Measurements from ENCODE around the gene AKT1.

The AKT1 gene

GRCh38 chr14:104799244-104800014 is 3.9 kb upstream of the AKT1 start:
- DNase-seq (ENCODE audit: low read depth): no peak

DNA sequence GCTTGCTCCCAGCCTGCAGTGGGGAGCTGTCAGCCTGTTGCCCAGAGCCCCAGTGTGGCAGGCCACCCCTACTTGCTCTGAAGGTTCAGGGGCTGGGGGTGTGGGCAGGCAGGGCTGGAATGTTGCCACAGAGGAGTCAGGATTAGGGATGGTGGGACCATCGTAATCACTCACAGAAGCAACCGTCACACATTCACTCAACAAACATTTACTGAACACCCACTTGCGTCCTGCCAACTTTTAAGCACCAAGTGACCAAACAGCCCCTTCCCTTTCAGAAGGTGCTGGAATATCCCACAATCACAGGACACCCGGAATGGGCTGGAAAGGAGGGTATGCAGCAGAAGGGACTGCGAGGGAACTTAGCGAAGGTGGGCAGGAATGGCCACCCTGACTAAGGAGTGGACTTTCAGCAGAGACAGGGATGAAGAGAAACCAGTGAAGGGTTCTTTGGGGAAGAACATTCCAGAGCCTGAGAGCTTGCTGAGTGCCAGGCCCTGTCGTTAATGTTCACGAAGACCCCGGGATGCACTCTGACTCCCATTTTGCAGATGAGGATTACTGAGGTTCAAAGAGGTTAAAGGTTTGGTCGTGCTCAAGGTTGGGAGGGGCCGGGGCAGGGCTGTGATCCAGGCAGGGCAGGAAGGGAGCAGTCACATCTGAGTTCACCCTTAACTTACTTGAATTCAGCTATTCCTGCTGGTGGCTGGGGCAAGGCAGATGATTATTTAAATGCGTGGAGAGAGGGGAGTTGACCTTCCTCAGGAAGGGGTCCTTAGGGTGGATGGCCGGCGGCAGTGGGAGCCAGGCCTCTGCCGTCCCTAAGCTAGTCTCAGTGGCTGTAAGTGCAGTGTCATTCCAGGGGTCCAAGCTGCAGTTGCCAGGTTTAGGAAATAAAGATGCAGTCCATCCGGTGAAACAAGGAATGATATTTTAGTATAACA is 3.0 kb upstream of the AKT1 start:
- DNase-seq (ENCODE audit: low read depth): no peak

- no peak for DNase-seq (ENCODE audit: low read depth)
Observed at GRCh38 chr14:104797115-104798044, 1.8 kb upstream of the AKT1 start.

GRCh38 chr14:104796687-104797081 is 1.1 kb upstream of the AKT1 start:
- no peak for DNase-seq (ENCODE audit: low read depth)

DNA sequence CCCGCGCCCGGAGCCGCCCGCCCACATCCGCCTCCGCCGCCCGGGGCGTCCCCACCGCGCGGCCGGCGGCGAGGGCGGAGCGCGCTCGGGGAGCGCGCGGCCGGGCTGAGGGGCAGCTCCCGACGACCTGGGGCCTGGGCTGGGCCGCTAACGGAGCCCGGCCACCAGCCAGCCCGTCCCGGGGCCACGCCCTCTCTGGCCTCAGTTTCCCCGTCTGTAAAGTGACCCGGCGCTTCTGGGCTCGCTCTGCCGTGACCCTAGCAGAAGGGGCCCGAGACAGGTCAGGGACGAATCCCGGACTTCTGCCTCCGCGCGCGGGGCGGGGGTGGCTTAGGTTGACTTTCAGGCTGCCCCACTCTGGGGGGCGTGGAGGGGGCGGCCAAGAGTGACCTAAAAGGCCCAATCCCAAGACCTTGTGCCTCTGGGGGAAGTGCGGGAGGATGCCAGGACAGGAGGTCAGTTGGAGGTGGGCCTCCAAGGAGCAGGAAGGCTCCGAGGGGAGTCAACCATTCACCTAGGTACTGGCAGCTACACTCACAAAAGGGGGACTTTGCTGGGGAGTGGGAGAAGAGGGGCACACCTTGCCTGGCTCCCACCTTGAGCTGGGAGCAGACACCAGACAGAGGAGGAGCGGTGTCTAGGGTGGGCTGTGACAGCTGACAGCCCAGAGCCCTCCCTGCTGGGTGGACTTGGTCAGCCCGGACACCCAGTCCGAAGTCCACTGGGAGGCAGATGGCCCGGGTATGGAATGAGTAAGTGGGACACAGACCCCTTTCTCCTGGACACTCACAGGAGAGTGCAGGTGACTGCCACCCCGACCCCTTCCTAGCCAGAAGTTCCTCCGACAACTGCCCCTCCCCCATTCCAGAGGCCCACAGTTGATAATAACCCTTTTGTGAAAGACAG is 486 bp upstream of the AKT1 start:
- DNase-seq (ENCODE audit: low read depth): peak; percentile 55

DNA sequence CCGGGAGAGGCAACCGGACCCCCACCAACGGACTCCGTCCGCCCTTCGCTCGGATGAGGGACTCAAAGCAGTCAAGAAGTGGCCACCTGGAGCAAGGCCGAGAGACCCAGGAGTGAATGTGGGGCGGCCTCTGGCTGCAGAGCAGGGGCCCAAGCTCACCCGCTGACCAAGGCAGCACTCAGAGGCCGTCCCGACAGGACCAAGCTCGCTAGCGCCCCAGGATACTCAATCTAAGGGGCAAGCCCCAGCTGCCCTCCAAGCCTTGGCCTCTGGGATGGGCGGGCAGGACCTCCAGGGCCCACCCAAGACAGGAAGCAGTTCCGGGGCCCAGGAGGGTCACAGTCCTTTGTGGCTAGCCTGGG is 936 bp downstream of the AKT1 start:
- no peak for DNase-seq (ENCODE audit: low read depth)

- DNase-seq (ENCODE audit: low read depth): no peak
Observed at GRCh38 chr14:104794099-104794498, 1.4 kb downstream of the AKT1 start.

GRCh38 chr14:104793703-104793959 is 1.9 kb downstream of the AKT1 start:
- no peak for DNase-seq (ENCODE audit: low read depth)

DNA sequence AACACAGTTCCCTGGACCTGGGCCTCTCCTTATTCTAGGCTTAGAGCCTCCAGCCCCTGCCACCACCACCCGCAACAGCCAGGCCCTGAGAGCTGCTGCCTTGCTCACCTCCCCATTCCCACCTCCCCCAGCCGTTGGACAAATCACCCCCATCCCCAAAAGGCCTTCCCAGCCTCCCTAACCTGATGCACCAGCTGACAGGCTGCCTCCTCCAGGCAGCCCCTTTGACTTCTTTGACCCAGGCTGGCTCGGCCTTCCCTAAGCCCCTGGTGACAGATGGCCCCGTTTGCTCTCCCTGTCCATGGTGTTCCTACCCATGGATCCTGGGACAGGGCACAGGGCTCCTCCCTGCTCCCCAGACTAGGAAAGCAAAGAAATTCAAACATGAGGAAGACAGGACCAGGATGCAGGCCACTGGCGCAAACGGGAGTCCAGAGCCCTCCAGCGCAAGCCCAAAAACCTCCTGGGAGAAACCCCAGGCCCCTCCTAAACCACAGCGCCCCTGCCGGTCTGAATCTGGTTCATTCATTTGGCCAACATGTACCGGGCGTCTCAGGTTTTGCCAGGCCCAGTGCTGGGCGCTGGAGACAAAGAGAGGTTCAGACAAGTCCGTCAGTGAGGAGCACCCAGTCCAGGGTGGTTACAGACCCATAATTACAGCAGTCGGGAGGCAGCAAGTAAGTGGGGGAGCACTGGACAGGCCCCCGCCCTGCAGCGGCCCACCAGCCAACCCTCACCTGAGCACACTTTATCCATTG is 2.4 kb downstream of the AKT1 start:
- no peak for DNase-seq (ENCODE audit: low read depth)

GRCh38 chr14:104792101-104792884 is 3.3 kb downstream of the AKT1 start:
- DNase-seq (ENCODE audit: low read depth): no peak

DNA sequence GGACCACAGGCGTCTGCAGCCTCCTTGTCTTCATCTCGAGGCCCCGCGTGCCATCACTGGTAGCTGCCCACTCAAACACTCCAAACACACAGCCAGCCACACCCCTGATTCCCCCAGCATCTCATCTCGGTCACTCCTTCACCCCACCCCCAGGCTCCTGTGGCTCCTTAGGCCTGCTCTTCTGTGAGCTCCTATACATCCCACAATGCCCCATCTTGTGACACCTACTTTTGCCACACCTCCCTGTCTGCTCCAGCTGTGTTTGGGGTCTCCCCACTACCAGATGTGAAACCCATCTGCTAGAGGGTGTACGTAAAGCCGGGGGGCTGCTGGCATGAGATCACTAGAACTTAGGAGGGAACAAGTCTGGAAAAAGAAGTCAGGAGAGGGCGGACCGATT is 4.1 kb downstream of the AKT1 start:
- DNase-seq (ENCODE audit: low read depth): no peak

DNA sequence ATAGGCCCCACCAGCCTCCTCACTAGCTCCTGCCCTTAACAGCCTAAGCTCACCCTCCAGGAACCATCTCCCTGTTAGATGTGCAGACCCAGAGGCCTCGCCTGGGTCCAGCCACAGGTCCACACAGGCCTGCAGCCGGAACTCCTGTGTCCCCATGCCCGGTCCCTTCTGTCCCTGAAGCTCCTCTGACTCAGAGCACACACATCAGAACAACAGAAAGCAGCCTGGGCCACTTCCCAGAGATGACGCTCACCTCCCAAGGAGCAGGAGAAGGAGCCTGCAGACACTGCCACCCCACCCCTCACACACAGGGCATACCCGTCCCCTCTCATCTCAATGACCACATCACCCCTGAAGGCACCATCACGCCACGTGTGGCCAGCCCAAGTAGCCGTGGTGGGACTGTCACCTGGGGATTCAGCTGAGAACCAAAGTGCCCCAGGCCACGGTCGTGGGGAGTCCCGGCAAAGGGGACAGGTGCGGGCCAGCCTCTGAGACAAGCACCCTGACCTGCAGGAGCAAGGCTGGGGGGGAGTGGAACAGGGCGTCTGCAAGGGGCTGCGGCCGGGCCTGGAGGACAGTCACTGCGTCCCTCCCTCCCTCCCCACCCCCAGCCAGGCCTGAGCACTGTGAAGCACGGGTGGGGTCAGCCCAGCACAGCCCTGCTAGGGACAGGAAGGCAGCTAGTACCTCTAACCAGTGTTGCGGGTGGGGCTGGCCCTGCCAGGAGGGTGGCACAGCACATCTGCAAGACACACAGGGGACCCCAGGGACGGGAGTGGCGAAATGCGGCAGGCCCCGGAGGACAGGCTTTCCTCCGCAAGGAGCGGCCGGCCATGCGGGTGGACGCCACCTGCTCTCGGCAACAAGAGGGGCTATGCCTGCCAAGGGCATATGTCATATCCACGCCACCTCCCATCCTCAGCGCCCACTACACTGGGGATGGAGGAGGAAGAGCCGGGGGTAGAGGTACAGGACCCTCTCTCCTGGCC is 5.5 kb downstream of the AKT1 start:
- no peak for DNase-seq (ENCODE audit: low read depth)

DNA sequence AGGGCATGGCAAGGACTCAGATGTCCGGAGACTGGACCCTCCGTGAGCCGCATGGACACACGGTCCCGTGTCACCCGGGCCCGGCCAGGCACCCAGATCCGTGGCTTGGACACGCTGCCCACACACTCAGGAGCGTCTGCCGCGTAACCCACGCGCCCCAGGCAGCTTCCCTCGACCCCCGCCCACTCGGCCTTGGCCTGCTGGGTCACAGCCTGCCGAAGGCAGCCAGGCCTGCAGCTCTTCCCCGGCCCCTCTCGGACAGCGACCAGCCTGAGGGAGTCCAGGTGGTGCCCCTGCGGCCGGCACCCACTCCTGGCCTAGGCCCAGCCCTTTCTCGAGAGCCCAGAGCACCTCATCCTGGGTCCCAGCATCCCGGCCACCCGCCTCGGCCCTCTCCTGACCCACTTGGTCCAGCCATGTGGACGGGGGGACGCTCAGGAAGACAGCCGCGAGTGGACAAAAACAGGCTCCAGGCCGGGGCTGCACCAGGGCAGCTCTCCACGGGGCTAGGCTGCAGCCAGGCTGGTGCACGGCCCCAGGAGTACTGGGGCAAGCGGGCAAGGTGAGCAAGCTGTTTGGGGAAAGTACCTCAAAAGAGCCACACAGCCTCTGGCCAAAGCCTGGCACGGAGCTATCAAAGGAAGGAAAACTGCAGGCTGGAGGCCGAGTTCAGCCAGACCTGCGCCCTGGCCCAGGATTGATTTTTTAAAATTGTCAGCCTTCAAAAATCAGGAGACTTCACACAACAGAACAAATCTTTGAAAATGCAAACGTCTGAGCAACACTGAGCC is 6.5 kb downstream of the AKT1 start:
- DNase-seq (ENCODE audit: low read depth): no peak

- no peak for DNase-seq (ENCODE audit: low read depth)
Observed at GRCh38 chr14:104788161-104788818, 7.3 kb downstream of the AKT1 start.

GRCh38 chr14:104787736-104788135 is 7.8 kb downstream of the AKT1 start:
- DNase-seq (ENCODE audit: low read depth): no peak

DNA sequence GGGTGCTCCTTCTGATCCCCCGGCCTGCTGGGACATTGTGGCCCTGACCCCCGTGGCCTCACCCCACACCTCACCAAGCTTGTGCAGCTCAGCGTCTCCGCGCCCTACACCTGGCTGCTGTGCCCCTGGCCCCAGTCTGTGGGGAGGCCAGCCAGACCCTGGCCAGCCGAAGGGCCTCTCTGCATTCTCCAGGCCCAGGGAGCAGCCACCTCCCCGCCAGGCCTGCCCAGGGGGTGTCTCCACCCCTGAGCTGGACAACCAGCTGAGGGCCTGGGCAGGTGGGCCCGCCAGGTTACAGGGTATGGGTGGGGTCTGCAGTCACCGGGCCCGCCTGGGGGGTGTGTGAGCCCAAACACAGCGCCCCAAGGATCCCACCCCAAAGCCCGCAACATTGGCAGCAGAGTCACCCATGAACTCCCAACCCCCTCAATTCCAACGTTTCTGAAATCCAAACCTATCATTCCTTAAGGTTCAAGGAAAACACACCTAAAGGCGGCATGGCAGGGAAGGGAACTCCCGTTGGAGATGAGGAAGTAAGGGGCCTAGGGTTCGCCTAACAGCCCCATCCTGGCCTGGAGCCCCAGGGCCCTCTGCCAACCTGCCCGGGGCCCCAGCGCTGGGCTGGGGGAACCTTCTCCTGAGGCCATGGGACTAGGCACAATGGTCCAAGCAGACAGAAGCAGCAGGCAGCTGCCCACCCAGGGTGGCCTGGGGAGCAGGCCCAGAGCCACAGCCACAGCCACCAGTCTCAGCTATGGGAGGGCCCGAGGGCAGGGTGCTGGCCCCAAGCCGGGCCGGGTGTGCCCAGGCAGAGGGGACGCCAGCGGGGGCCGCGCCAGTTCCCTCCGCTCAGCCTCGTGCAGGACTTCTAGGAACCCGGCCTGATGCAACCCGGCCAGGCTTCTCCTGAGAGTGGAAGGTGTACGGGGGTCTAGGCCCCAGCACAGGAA is 8.5 kb downstream of the AKT1 start:
- DNase-seq (ENCODE audit: low read depth): no peak
